Activated naive CD8-positive, alpha-beta T cell treated with anti-CD3 and anti-CD28 coated beads for 36 hours (primary cell): ENCODE data around the gene AREG. TPM values are rescaled to one million over a fixed set of nuclear protein-coding genes. Genes with fewer than 3 reads are reported as not detected.

Experiments used
- DNase-seq: peaks from one replicate; pipeline ENCODE4 v3.0.0; 2021
- H3K27ac Mint-ChIP-seq: one replicate; pipeline ENCODE4 v1.8.0; 2022; ENCODE audit warnings: mild to moderate bottlenecking, moderate library complexity, mixed read lengths
- H3K27me3 Mint-ChIP-seq: one replicate; pipeline ENCODE4 v1.8.0; 2022; ENCODE audit warnings: mild to moderate bottlenecking, mixed read lengths
- H3K36me3 Mint-ChIP-seq: one replicate; pipeline ENCODE4 v1.8.0; 2021; ENCODE audit warnings: mild to moderate bottlenecking, mixed read lengths
- H3K4me1 Mint-ChIP-seq: one replicate; pipeline ENCODE4 v1.8.0; 2021; ENCODE audit warnings: mixed read lengths
- H3K4me3 Mint-ChIP-seq: one replicate; pipeline ENCODE4 v1.8.0; 2022; ENCODE audit warnings: mild to moderate bottlenecking, moderate library complexity, mixed read lengths
- H3K9me3 Mint-ChIP-seq: one replicate; pipeline ENCODE4 v1.8.0; 2022; ENCODE audit warnings: mixed read lengths
- total RNA-seq, 2 experiments: library from RNA; stranded (reverse); gene quantifications; one replicate each; pipeline ENCODE4 v1.2.3, GENCODE V29; 2021

AREG gene
- total RNA-seq, 2 experiments from 2014 or later, result 0.28 TPM; not detected in 1

DNA sequence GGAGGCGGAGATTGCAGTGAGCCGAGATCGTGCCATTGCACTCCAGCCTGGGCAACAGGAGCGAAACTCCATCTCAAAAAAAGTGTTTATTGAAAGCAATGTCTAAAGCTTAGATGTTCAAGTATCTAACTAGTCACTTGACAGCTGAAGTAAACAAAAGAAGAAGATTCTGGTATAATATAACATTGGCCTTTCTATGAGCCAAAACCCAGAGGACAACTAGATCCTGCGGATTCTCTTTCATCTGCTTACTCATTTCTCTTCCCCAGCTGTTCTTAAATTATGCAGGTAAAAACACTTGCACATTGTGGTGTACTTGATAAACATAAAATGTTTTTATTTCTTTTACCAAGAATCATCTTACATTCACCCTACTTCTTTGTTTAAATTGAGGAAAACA is 24.1 kb upstream of the AREG start:
- Mint-ChIP-seq H3K27me3 (no peaks in the 10 kb centered on the region), H3K4me3 (no peak overlapping the region), H3K4me1 (no peaks in the 10 kb centered on the region), H3K27ac (no peak overlapping the region), H3K36me3 (no peaks in the 10 kb centered on the region), H3K9me3 (no peaks in the 10 kb centered on the region)
- DNase-seq, result no peak

DNA sequence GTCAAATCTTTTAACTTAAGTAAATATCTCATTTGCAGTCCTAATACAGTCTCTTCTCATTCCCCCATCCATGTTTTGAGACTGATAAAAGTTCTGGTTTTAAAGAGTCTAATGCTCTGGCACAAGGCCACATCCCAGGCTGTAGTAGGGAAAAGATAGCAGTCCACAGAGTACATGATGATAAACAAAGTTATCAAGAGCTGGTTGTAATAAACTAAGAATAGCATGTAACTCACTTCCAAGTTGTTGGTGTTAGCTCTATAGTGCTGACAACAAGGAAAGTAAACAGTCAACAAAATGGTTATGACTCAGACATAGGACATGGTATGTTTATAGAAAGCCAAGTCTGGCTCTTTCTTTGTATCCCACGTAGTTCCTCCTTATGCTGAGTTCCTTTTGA is 21.8 kb upstream of the AREG start:
- no peak overlapping the region for H3K27ac Mint-ChIP-seq
- H3K36me3 Mint-ChIP-seq, result no peaks in the 10 kb centered on the region
- no peaks in the 10 kb centered on the region for H3K9me3 Mint-ChIP-seq
- H3K4me3 Mint-ChIP-seq, result no peak overlapping the region
- H3K27me3 Mint-ChIP-seq, result no peaks in the 10 kb centered on the region
- H3K4me1 Mint-ChIP-seq, result no peaks in the 10 kb centered on the region
- no peak for DNase-seq

DNA sequence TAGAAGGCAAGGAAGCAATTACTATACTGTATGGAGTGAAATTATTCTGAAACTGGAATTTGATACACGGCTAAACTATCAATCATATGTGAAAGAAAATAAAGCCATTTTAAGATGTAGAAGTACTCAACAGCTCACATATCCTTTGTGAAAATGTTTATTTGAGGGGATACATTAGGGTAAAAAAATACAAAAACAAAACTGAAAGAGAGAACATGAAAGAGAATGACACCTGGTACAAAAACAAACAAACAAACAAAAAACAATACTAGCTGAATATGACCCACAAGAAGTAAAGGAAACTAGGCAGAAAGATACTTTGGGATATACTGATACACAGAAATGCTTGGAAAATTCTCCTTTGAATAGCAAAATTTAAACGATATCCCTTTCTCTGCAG is 20.8 kb upstream of the AREG start:
- H3K27me3 Mint-ChIP-seq, result no peaks in the 10 kb centered on the region
- DNase-seq, result no peak
- H3K36me3 Mint-ChIP-seq, result no peaks in the 10 kb centered on the region
- no peaks in the 10 kb centered on the region for H3K9me3 Mint-ChIP-seq
- no peak overlapping the region for H3K4me3 Mint-ChIP-seq
- no peak overlapping the region for H3K27ac Mint-ChIP-seq
- no peaks in the 10 kb centered on the region for H3K4me1 Mint-ChIP-seq

DNA sequence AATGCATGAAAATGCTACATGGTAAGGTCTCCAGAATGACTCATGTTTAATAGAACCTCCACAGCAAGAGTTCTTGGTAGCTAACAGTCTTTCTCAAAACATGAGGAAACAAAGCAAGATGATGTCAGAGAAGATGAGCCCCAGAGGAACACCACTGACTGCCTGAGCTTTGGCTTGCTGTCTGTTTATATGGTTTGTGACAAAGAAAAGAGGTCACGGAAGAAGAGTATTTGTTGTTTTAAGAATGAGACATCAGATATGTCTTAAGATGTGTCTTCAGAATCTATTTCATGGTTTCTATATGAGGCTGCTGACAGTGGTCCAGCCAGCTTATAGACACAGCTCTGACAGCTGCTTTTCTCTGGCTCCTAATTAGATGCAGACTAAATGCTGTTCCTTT is 18.8 kb upstream of the AREG start:
- Mint-ChIP-seq H3K27me3 (no peaks in the 10 kb centered on the region), H3K27ac (no peak overlapping the region), H3K9me3 (no peaks in the 10 kb centered on the region), H3K36me3 (no peaks in the 10 kb centered on the region), H3K4me3 (no peak overlapping the region), H3K4me1 (peaks cover under 1% of the 10 kb centered on the region)
- DNase-seq, result no peak

DNA sequence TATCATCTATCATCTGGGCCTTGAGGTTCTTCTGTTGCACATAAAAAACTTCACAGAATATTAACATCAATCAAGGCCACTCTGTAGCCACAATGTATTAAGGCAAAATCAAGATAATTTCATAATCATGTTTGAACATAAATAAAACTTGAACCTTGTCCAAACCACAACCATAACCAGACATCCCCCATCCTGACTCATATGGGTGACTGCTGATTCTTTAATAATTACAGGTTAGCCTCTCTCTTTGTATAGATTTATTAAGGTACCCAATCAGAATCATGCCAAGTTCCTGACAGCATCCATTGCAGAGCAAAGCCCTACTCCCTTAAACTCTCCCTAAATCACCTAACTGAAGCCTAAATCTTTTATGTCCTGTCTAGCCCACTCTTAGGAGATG is 16.7 kb upstream of the AREG start:
- no peak overlapping the region for H3K27ac Mint-ChIP-seq

DNA sequence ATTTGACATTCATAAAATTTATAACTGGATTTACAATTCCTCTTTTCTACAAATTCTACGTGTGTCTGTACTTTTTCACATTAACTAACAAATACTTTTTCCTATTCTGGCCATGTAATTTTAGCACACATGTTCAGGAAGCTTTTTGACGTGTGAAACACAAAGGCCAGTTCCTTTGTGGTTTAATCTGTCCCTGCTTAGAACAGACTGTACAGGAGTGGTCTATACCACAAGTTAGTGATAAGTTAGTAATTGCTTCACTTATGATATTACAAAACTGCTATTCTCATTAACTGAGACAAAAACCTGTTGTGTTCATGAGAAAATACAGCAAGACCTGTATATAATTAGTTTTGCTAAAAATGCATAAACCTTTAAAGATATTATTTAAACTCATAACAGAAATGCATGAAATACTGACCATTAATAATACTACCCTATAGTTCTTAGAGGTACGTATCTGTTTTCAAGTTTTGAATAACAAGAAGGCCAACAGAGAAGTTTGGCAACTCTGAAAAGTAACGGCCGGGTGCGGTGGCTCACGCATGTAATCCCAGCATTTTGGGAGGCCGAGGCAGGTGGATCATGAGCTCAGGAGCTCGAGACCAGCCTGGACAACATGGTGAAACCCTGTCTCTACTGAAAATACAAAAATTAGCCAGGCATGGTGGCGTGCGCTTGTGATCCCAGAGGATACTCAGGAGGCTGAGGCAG is 13.7 kb upstream of the AREG start:
- Mint-ChIP-seq H3K27ac (no peak overlapping the region), H3K27me3 (no peaks in the 10 kb centered on the region), H3K9me3 (no peaks in the 10 kb centered on the region), H3K36me3 (no peaks in the 10 kb centered on the region), H3K4me3 (no peak overlapping the region), H3K4me1 (peaks cover 2% of the 10 kb centered on the region)
- no peak for DNase-seq

More for the DNA sequence above, 16.7 kb upstream of the AREG start:
- DNase-seq, result no peak
- Mint-ChIP-seq H3K36me3 (no peaks in the 10 kb centered on the region), H3K27me3 (no peaks in the 10 kb centered on the region), H3K4me3 (no peak overlapping the region), H3K9me3 (no peaks in the 10 kb centered on the region), H3K4me1 (peaks cover 2% of the 10 kb centered on the region)

DNA sequence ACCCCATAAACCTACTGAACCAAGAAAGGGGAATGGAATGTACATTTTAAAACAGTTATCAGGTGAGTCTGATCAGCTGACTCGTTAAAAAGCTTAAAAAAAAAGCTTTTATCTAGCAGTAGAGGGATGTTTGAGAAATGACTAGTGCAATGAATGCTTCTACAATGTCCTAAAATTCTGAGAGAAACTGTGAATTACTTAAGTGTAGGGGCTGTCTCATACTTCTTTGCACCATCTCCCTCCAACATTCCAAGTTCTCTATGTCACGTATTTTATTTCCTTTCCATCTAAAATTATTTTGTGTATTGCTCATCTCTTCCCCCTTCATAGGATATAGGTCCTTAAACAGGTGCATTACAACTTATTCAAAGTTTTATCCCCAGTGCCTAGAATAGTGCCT is 11.9 kb upstream of the AREG start:
- Mint-ChIP-seq H3K36me3 (no peaks in the 10 kb centered on the region), H3K4me1 (peaks cover 2% of the 10 kb centered on the region), H3K27me3 (no peaks in the 10 kb centered on the region), H3K9me3 (no peaks in the 10 kb centered on the region), H3K4me3 (no peak overlapping the region), H3K27ac (no peak overlapping the region)
- no peak for DNase-seq

DNA sequence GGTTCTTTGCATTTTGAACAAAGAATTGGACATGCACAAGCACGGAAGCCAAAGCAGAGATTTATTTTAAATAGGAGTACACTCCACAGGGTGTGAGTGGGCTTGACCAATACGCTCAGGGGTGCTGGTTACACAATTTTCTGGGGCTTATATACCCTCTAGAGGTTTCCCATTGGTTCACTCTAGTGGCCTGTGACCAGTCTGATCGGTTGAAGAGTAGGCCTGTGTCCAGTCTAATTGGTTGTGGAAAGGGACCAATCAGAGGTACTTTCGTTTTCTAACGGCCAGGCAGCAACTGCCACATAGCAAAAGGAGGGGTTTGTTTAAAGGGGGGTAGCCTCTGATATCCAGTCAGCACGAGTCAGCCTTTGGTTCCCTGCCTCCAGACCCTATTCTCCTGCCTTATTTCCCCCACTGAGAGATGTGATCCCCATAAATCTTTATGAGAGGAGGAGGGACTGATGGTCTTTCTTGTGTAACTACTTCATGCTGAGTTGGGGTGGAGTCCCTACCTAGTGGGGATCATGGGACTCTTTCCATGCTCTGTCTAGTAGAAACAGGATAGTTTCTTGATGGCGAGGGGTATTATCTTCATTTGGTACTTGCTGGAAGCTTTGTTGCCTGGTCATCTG is 11.3 kb upstream of the AREG start:
- H3K27me3 Mint-ChIP-seq, result no peaks in the 10 kb centered on the region
- H3K9me3 Mint-ChIP-seq, result no peaks in the 10 kb centered on the region
- no peak overlapping the region for H3K27ac Mint-ChIP-seq
- no peak for DNase-seq
- no peak overlapping the region for H3K4me3 Mint-ChIP-seq
- no peaks in the 10 kb centered on the region for H3K36me3 Mint-ChIP-seq
- H3K4me1 Mint-ChIP-seq, result peaks cover 2% of the 10 kb centered on the region

DNA sequence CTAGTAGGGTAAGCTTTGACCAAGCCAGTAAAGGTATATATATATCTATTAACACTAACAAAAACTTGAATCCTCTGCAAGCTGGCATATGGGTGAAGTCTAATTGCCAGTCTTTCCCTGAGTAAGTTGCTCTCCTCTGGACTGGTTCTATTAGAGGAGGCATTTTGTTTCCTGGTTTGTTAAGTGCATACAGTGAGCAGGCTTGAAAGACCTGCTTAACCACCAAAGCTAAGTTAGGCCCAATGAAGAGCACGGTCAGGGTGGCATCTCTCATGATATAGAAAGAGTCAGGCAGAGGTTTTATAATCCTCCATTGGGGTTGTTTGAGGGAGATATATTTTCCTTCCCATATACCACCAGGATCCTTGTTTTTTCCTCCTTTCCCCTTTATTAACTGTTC is 9.6 kb upstream of the AREG start:
- H3K27ac Mint-ChIP-seq, result no peak overlapping the region
- no peaks in the 10 kb centered on the region for H3K36me3 Mint-ChIP-seq

DNA sequence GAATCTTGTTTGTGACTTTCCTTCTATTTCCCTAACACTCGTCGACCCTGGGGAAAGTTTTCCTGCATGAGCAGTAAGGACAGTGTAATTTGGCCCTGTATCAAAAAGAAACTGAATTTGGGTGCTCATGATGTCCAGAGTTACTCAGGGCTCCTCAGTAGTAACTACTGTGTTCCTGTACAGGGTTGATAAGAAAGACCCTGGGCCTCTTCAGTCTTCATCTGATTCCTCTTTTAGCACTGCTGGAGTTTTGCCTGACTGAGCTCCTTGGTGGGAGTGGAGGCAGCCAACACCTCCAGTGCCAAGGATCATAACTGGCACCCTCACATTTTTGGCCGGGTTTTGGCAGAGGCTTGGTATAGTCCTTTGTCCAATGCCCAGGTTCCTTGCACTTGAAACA is 7.1 kb upstream of the AREG start:
- H3K4me1 Mint-ChIP-seq, result no peaks in the 10 kb centered on the region
- H3K36me3 Mint-ChIP-seq, result no peaks in the 10 kb centered on the region

More for the DNA sequence above, 9.6 kb upstream of the AREG start:
- no peak for DNase-seq
- no peak overlapping the region for H3K4me3 Mint-ChIP-seq
- H3K4me1 Mint-ChIP-seq, result peaks cover 2% of the 10 kb centered on the region
- no peaks in the 10 kb centered on the region for H3K9me3 Mint-ChIP-seq
- H3K27me3 Mint-ChIP-seq, result no peaks in the 10 kb centered on the region

DNA sequence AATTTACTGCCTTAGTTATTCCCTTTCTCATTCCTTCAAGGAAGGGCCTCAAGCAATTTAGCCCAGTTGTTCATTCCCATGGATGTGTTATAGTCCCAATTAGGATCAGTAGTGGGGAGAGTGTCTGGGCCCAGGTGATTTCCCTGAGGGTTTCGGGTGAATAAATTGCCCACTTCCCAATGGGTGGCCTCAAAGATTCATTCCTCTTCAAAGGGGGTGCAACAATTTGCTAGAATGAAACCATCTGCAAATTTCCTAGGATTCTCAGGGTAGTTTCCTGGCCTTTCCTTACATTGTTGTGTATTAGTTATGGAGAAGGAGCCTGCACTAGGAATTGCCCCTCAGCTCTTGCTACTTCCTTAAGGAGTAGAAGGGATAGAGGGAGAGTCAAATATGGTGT is 6.3 kb upstream of the AREG start:
- Mint-ChIP-seq H3K27ac (no peak overlapping the region), H3K27me3 (no peaks in the 10 kb centered on the region), H3K9me3 (no peaks in the 10 kb centered on the region), H3K36me3 (no peaks in the 10 kb centered on the region), H3K4me1 (no peaks in the 10 kb centered on the region), H3K4me3 (no peak overlapping the region)
- DNase-seq, result no peak

More for the DNA sequence above, 7.1 kb upstream of the AREG start:
- Mint-ChIP-seq H3K9me3 (no peaks in the 10 kb centered on the region), H3K27ac (no peak overlapping the region), H3K4me3 (no peak overlapping the region), H3K27me3 (no peaks in the 10 kb centered on the region)
- no peak for DNase-seq

DNA sequence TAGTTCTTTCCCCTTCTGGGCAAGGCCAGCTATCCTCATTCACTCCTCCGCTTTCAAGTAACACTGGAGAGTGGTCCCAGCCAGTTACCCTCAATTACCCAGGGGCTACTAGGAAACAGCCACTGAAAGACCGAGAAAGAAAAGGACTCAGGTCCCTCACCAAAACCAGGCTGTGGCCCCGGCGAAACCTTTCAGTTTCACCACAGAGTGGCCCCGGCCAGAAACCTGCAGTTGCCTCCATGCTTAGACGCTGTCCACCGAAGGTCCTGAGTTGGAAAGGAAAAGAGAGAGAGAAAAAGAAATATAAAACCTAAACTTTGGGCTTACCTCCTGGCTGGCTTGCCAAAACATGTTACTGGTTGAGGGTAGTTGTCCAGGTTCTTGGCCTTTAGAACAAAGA is 5.0 kb upstream of the AREG start:
- H3K27ac Mint-ChIP-seq, result no peak overlapping the region
- H3K4me1 Mint-ChIP-seq, result no peaks in the 10 kb centered on the region
- no peak overlapping the region for H3K4me3 Mint-ChIP-seq
- H3K36me3 Mint-ChIP-seq, result no peaks in the 10 kb centered on the region
- no peak for DNase-seq
- H3K27me3 Mint-ChIP-seq, result no peaks in the 10 kb centered on the region
- H3K9me3 Mint-ChIP-seq, result no peaks in the 10 kb centered on the region

DNA sequence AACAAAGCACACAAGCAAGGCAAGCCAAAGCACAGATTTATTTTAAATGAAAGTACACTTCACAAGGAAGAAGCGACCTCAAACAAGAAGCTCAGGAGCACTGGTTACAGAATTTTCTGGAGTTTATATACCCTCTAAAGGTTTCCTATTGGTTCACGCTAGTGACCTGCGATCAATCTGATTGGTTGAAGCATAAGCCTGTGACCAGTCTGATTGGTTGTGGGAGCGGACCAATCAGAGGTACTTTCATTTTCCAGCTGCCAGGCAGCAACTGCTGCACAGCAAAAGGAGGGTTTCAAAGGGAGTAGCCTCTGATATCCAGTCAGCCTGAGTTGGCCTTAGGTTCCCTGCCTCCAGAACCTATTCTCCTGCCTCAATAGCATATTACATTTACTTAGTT is 4.6 kb upstream of the AREG start:
- Mint-ChIP-seq H3K4me3 (no peak overlapping the region), H3K9me3 (no peaks in the 10 kb centered on the region), H3K27me3 (no peaks in the 10 kb centered on the region), H3K36me3 (no peaks in the 10 kb centered on the region), H3K4me1 (peaks cover under 1% of the 10 kb centered on the region), H3K27ac (no peak overlapping the region)
- DNase-seq, result no peak

DNA sequence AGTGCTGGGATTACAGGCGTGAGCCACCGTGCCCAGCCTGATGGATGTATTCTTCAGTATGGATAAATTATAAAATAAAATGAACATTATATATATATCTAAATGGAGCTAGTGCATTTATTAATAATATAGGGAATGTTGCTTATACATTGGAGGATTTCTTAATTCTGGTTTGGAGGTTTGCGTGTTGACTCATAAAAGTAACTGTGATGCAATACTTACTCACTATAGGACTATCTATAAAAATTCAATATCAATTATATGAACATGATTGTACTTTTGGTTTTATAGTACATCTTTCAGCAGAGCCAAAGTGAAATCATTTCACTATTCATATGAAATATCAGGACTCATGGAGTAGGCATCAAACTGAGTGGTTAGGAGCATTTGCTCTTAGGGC is 3.2 kb upstream of the AREG start:
- H3K9me3 Mint-ChIP-seq, result no peaks in the 10 kb centered on the region
- H3K4me3 Mint-ChIP-seq, result no peak overlapping the region

DNA sequence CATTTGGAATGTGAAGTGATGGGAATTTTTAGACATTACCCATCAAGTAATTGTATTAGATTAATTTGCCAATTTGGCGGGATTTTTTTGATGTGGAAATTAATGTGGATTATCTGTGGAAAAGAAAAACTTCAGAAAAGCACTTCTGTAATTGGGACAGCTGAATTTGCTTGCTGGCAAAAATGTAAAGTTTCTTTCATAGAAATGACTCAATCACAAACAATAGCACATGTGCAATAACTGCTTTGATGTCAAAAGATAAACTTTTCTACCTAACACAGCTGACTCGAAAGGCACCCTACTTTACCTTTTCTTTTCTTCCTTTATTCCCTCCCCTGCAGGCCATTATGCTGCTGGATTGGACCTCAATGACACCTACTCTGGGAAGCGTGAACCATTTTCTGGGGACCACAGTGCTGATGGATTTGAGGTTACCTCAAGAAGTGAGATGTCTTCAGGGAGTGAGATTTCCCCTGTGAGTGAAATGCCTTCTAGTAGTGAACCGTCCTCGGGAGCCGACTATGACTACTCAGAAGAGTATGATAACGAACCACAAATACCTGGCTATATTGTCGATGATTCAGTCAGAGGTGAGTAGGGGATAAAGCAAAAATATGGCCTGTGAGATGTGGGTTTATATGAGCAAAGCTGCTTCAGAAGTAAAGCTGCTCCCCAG is 1.4 kb downstream of the AREG start:
- DNase-seq, result no peak
- Mint-ChIP-seq H3K27ac (no peak overlapping the region), H3K4me3 (no peak overlapping the region), H3K27me3 (peaks cover 5% of the 10 kb centered on the region), H3K4me1 (peaks cover 7% of the 10 kb centered on the region), H3K9me3 (no peaks in the 10 kb centered on the region), H3K36me3 (no peaks in the 10 kb centered on the region)

More for the DNA sequence above, 3.2 kb upstream of the AREG start:
- DNase-seq, result no peak
- Mint-ChIP-seq H3K27ac (no peak overlapping the region), H3K36me3 (no peaks in the 10 kb centered on the region), H3K4me1 (peaks cover 3% of the 10 kb centered on the region), H3K27me3 (no peaks in the 10 kb centered on the region)

DNA sequence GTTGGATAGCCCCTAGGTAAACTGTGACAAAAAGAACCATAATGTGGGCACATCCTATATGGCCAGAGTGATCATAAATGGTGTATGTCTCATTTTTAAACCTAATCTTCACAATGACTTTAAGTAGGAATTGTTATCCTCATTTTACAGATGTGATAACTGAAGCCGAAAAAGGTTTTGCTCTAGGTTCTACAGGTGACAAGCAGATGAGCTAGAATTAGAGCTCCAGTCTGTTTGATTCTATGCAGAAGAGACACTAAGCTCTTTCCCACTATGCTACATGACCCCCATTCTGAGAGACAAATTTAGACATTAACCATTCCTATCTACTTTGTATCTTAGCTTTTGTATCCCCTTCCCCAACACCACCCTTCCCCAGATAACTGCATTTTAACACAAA is 2.0 kb downstream of the AREG start:
- no peaks in the 10 kb centered on the region for H3K36me3 Mint-ChIP-seq
- no peaks in the 10 kb centered on the region for H3K9me3 Mint-ChIP-seq
- peaks cover 7% of the 10 kb centered on the region for H3K4me1 Mint-ChIP-seq
- H3K27me3 Mint-ChIP-seq, result peaks cover 5% of the 10 kb centered on the region
- DNase-seq, result no peak
- H3K27ac Mint-ChIP-seq, result no peak overlapping the region
- H3K4me3 Mint-ChIP-seq, result no peak overlapping the region
